HEK293T (cell line): ENCODE measurements around the gene ARHGAP25.

Experiments
- ARNT ChIP-seq: fragments of 450-650 bp; IDR thresholded peaks from 2 replicates; pipeline ENCODE4 v1.6.1; 2017; ENCODE audit warnings: mild to moderate bottlenecking
- BHLHE40 ChIP-seq: fragments of 450-650 bp; IDR thresholded peaks from 2 replicates; pipeline ENCODE4 v1.6.1; 2016; ENCODE audit warnings: mild to moderate bottlenecking, moderate library complexity, borderline replicate concordance
- ELF4 ChIP-seq: fragments of 450-650 bp; IDR thresholded peaks from 2 replicates; pipeline ENCODE4 v1.6.1; 2017; ENCODE audit warnings: antibody characterized with exemption
- FOXA1 ChIP-seq: fragments of 450-650 bp; IDR thresholded peaks from 2 replicates; pipeline ENCODE4 v1.6.1; 2016; ENCODE audit warnings: mild to moderate bottlenecking
- FOXK2 ChIP-seq: fragments of 450-650 bp; IDR thresholded peaks from 2 replicates; pipeline ENCODE4 v1.6.1; 2016; ENCODE audit warnings: mild to moderate bottlenecking
- FOXM1 ChIP-seq: fragments of 450-650 bp; IDR thresholded peaks from 2 replicates; pipeline ENCODE4 v1.6.1; 2017; ENCODE audit warnings: mild to moderate bottlenecking, borderline replicate concordance
- HDGF ChIP-seq: fragments of 450-650 bp; IDR thresholded peaks from 2 replicates; pipeline ENCODE4 v1.6.1; 2017; ENCODE audit warnings: antibody characterized with exemption, borderline replicate concordance
- NFRKB ChIP-seq: fragments of 450-650 bp; IDR thresholded peaks from 2 replicates; pipeline ENCODE4 v1.6.1; 2016; ENCODE audit warnings: mild to moderate bottlenecking, moderate library complexity
- SP1 ChIP-seq: fragments of 450-650 bp; IDR thresholded peaks from 2 replicates; pipeline ENCODE4 v1.6.1; 2017
- SUZ12 ChIP-seq: fragments of 450-650 bp; IDR thresholded peaks from 2 replicates; pipeline ENCODE4 v1.6.1; 2016; ENCODE audit warnings: mild to moderate bottlenecking
- ZNF384 ChIP-seq: fragments of 450-650 bp; IDR thresholded peaks from 2 replicates; pipeline ENCODE4 v1.6.1; 2016
- TF ChIP-seq, protein P1 (sequence below): fragments of 450-650 bp; IDR thresholded peaks from 2 replicates; pipeline ENCODE4 v1.6.1; 2016

DNA sequence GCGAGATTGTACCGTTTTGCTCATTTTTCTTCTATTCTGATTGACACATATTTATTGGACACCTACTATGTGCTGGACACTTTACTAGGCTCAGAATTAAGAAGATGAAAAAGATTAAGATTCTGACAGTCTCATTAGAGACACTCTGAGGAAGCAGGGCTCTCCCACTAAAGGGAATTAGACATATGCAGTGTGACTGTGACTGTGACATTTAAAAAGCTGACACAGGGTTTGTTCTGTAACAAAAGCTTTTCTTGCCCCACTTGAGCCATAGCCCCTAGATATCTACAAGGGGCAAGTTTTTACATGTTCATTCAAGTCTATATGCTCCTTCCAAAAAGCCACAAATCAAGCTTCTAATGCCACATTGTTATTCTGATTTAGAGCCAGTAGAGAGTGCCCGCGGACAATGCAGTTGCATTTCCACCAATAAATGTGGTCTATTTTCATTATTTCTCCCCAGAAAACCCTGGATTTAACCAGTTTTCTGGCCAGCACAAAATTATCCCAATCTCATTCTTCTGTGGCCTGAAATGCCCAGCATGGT is 9.8 kb downstream of the ARHGAP25 start:
- TF ChIP-seq SUZ12 (no peak), FOXM1 (no peak), BHLHE40 (no peak), ZNF384 (no peak), FOXK2 (no peak), SP1 (no peak), HDGF (no peak), ARNT (no peak), NFRKB (no peak), ELF4 (no peak), FOXA1 (no peak)
- TF ChIP-seq, protein P1, sequence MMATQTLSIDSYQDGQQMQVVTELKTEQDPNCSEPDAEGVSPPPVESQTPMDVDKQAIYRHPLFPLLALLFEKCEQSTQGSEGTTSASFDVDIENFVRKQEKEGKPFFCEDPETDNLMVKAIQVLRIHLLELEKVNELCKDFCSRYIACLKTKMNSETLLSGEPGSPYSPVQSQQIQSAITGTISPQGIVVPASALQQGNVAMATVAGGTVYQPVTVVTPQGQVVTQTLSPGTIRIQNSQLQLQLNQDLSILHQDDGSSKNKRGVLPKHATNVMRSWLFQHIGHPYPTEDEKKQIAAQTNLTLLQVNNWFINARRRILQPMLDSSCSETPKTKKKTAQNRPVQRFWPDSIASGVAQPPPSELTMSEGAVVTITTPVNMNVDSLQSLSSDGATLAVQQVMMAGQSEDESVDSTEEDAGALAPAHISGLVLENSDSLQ: no peak
